NCI-H1092 (cell line): ENCODE results near the gene GABRG3.
A peak's percentile ranks its signal among the peaks of the same experiment; 100 is the strongest.

Experiments used
- DNase-seq: peaks from one replicate; lab custom pipeline; 2025; lab: John Stamatoyannopoulos, UW

Gene GABRG3

DNA sequence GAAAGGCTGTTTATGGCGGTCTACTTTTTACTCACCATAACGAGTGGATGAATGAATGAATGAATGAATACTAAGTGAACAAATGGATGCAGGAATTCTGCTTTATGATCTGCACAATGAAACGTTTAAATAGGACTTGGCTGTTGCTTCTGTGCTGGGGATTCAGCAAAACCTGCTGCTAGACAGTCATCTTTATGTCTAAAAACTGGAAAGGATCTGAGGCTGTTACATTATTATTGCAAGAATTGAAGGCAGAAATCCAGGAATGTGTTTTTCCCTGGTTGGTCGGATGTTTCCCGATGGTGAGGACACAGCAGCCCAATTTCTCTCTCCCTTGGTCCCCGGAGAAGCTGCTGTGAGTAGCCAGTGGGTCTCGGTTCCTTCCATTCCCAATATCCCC is 94.2 kb downstream of the GABRG3 start:
- no peak for DNase-seq

DNA sequence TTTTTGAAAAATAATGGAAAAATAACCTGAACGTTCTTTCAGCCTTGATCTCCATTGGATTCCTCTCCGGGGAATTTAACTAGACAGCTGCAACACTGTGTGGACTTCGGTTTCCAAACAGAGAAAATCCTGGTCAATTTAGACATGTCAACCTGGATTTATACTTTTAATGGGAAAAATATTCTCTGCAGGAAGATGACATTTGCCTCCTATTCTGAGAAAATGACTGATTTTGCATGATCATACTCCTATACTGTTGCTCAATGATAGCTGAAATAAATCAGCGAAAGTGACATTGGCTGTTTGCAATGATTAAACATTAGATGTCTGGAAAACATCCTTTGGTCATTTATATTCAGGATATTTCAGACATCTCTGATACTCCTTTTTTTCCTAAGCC is 94.8 kb downstream of the GABRG3 start:
- DNase-seq: no peak

DNA sequence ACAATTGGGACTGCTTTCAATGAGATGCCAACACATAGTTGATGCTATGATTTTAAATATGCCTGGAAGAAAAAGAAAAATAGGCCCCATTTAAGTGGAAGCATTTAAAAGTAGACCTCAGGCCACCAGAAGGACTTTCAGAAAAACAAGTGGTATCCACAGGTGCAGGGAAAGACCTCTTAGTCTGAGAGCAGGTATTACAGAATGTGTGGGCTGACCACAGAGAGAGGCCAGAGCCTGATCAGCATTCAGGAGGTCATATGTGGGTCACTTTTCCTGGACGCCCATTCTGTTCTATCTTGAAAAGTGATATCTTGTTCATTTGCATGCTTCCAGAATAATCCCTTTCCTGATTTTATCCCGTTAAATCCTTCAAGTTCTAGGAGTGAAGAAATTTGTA is 95.5 kb downstream of the GABRG3 start:
- DNase-seq: no peak

DNA sequence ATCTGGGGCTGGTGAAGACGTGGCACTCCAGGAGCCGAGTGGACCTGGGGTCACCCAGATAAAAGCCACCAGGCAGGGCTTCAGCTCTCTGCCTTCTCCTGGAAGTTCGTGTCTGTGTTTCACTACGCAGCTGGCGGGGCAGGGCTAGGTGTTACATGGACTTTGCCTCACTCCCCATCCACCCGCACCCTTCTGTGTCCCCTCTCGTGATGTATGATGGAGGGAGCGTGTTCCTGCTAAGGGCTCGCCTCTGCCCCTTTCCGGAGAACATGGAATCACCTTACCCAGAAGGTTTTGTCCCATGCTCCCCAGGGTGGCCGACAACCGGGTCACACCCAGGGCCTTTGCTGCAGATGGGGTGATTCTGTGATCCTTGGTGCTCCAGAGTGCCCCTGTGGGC is 96.2 kb downstream of the GABRG3 start:
- DNase-seq: no peak

DNA sequence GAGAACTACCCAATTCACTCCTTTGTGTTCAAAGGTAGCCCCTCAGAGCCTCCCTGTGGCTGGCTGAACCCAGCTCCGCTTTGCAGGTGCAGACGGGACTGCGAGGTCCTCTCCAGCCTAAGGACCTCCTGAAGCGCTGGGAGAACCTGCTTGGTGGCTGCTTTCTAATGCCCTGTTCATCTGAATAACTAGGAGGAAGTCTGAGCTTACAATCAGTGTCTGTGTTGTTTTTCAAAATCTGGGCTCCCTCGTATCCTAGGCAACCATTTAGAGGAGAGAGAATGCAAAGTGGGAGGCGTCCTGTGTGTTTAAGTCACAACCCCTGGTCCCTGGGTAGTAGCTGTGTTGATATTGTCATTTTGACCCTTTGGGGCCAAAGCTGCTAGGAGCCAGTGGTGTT is 99.9 kb downstream of the GABRG3 start:
- DNase-seq: no peak

DNA sequence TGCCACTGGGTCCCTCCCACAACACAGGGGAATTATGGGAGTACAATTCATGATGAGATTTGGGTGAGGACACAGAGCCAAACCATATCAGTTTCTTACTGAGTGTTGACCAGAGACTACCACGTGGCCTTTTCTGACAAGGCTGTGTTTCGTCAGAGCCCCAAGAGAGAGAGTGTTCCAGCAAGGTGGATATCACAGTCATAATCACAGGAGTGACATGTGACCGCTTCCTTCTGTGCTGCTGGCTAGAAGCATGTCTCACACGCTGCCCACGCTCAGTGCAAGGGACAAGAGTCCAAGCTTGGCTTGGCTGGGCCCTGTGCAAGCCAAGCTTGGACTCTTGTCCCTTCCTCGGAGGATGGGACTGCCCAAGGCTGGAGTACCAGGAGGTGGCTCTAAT is 103.2 kb downstream of the GABRG3 start:
- DNase-seq: no peak

DNA sequence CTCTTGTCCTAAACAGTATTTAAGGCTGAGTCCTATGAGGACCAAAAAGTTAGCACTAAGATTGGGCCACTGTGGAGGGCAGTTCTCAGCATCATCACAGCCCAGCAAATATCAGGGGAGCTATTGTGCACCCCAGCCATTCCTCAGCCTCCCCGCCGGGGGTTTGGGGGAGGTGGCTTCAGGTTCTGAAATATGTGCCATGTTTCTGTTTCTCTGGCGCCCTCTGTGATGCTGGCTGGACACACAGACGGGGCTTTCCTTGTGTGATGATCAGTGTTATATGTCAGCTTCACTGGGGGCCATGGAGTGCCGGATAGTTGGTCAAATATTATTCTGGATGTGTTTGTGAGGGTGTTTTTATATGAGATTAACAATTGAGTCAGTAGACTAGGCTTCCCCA is 106.8 kb downstream of the GABRG3 start:
- DNase-seq: no peak

DNA sequence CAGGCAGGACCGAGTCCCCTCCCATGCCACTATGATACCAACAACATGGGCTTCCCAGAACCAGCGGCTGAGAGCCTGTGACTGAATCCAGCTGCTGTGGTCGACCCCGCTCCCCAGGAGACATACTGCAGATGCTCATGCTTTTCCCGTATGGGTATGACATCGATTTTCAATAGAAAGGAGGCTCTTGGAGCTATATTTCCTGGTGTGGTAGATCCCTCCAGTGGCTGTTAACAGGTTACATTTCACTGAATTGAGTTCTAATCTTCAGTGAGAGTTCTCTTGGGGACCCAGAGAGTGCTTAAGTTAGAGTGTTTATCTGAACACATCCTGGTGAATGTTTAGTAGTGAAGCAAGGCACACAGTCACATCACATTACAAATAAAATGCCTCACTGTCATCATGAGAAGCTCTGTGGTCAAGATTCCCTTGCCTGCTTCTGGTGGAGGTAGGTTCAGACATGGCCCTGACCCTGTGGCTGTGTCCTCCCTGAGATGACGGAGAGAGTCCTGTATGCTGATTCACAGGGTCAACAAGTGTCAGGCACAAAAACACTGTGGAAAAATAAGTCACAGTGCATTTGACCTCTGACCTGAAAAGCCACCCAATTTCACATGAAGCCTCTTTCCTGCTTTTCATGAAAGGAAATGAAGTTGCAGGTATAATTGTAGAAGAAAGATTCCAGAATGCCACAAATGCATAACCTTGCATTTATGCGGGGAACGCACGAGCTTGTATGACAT is 110.9 kb downstream of the GABRG3 start:
- no peak for DNase-seq

DNA sequence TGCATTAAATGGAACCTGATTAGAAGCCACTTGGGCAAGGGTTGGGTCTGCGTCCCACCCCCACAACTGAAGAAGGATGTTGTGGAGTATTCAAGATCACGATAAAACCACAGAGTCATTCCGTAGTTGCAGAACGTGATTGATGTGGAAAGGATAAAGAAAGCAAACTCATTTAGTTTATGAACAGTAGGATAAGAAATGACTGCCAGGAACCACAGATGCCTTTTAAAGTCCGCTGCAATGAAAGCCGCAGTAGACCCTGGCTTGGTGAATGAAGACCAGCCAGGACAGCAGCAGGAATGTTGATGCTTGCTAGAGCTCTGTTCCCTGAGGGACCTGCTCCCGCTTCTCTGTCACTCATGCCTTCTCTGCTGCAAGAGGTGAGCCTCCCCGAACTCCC is 111.5 kb downstream of the GABRG3 start:
- DNase-seq: no peak

DNA sequence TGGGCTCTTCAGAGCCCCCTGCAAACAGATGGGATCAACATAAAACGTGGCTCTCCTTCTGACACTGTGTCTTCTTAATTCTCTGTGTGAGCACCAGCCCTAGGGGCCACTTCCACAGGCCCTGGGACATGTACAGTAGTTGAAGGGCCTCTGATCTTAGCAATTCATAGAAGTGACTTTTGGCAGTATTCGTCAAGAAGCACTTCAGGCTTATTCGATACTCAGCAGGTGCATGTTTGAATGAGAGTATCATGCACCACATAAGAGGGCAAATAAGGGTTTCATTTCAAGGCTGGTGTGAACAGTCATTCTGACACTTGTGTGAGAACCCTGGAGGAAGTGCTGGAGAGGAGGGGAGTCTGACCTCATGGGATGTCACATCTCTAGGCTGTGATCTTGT is 113.9 kb downstream of the GABRG3 start:
- peak; percentile 11 for DNase-seq

DNA sequence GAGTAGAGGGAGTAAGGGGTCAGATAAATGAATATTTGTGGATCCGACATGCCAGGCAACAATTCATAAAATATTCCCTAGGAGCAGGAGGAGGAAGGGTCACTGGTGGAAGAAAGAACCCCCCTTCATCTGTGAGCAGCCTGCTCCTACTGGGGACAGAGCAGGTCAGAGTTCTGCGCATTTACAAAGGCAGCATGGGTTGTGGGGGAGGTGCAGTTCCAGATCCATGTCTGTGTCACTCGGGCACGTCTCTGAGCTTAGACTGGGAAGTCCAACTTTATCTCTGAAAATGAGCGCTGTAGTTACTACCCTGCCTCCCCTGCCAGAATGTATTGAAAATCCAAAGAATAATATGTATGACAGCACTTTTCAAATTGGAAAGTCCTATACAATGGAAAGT is 115.2 kb downstream of the GABRG3 start:
- no peak for DNase-seq

DNA sequence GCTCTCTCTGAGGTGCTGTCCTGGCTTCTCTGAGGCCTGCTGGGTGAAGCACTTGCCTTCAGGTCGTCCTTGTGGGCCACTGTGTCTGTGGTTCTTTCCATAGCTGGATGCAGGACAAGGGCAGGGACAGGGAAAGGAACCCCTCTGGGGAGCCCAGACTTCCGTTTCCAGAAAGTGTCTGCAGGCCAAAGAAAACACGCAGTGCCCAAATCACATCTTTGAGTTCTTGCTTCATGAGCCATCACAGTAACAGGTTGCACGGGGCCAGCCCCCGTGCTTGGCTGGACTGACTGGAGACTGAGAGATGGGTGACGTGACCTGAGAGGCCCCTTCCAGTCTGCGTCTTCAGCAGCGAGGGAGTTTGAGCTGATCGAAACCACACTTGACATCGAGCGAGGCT is 115.8 kb downstream of the GABRG3 start:
- no peak for DNase-seq

DNA sequence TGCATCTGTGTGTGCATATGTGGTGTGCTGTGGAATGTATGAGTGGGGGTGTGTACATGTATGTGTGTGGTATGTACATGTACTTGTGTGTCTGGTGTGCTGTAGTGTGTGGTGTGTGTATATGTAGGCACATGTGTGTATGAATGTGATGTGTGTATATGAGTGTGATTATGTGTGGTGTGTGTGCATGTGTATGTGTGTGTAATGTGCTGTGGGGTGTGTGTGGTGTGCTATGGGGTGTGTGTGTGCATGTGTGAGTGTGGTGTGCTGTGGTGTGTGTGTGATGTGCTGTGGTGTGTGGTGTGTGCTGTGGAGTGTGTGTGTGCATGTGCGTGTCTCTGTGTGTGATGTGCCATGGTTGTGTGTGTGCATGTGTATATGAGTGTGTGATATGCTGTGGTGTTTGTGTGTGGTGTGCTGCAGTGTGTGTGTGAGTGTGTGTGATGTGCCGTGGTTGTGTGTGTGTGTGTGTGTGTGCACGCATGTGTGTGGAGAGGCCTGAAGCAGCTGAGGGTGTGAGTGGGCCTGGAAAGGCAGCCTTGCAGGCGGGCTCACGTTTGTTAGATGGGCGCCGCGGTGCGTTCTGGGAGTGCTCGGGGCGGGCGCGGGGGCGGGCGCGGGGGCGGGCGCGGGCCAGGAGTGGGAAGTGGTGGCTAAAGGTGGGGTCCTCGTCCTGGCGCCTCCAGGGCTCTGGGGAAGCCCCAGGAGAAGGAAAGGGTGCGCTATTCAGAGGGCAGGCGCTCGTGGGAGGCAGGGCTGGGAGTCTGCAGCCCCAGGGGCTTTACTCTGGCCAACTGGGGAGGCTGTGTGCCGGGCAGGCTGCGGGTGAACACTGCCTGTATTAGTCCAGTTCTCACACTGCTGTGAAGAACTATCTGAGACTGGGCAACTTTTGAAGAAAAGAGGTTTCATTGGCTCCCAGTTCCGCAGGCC is 116.9 kb downstream of the GABRG3 start:
- DNase-seq: no peak

DNA sequence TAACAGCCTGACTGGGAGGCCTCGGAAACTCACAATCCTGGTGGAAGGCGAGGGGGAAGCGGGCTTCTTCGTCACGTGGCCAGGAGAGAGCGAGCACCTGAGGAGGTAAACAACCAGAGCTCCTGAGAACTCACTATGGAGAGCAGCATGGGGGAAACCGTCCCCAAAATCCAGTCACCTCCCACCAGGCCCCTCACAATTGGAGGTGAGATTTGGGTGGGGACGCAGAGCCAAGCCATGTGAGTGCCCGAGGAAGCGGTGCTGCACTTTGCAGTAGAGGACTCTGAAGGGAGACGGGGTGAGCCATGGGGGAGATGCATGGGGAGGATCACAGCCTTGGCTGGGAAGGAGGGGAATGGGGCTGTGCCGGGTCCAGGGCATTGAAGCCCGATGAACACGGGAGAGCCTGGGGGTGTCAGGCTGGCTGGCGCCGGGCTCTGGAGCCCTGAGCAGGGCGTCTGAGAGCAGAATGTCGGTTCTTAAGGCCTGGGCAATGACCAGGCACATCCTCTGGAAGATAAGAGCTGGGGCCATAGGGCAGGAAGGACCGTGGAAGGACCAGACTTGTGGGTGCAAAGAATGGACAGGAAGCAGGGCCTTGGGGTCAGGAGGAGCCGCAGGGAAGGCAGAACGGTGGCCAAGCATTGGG is 117.7 kb downstream of the GABRG3 start:
- no peak for DNase-seq

DNA sequence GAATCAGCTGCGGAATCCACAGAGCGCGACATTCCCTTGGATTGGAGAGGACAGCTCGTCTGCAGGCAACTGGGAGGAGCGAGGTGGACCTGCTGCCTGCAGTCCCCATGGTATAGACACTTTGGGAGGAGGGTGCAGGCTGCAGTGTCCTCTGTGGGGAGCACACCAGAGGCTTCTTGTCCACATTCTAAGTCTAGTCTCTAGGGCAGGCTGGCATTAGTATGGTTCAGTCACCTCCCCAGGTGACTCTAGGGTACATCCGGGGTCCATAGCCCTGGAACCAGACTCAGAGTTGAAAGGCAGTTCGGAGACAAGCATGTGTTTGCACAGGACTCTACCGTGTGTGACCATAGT is 118.2 kb downstream of the GABRG3 start:
- DNase-seq: no peak

DNA sequence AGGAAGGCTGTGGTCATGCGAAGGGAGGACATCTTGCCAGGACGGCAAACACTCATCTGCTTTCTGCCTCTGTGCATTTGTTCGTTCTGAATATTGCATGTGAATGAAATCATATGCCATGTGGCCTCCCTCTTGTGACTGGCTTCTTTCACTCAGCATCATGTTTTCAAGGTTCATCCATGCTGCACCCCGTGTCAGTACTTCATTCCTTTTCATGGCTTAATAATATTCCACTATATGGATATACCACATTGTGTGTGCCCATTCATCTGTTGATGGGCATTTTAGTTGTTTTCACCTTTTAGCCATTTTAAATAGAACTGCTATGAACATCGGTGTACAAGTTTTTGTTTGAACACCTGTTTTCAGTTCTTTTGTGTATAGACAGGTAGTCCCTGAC is 118.7 kb downstream of the GABRG3 start:
- no peak for DNase-seq

DNA sequence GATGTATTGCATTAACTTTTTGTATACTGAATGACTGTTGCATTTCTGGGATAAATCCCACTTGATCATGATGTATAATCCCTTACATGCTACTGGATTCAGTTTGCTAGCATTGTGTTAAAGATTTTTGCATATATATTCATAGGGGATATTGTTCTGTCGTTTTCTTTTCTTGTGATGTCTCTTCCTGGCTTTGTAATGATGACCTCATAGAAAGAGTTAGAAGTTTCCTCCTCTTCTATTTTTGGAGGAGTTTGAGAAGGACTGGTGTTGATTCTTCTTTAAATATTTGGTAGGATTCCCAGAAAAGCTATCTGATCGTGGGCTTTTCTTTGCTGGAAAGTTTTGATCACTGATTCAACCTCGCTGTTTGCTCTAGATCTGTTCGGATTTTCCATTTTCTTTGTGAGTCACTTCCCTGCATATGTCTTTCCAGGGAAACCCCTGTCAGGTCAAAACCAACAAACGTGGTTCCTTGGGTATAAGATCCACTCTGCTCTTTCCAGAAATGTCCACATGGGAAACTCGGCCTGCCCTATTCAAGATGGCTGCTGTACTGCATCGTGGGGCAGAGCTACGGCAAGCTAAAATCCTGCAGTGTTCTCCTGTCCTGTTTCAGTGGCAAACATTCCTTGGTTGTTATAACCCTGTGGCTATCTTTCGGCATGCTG is 120.4 kb downstream of the GABRG3 start:
- DNase-seq: no peak

DNA sequence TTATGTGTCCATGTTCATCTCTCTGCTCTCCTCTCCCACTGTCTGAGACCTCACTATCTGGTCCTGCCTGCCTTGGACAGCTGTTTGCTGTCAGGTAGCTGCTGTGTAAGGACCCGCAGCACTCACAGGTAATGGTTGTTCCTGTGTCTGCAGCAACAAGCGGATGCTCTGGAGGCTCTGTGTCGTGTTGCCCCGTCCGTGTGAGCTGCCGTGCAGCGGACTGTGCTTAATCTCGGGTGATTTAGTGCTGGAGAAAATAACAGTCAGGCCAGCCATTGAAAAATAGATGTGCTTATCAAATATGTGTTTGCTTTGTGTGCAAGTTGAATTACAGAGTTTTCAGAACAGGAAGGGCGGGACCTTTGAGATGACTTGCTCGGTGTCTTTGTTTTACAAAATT is 121.4 kb downstream of the GABRG3 start:
- no peak for DNase-seq

DNA sequence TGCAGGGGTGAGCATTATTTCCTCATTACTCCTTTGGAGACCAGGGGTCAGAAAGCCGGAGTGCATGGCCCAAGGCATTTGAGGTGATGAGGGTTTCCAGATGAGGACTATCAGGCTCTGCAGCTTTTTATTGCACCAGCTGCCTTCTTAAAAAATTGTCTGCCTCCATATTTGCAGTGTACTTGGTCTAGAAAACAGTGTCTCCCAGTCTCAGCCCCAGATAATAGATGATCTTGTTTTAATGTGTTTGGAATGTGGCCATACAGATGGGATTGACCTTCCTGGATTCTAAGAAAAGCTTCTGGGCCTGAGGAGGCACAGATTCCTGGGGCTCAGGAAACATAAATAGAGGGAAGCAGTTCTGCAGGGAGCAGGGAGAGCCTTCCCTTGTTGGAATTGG is 123.3 kb downstream of the GABRG3 start:
- no peak for DNase-seq

DNA sequence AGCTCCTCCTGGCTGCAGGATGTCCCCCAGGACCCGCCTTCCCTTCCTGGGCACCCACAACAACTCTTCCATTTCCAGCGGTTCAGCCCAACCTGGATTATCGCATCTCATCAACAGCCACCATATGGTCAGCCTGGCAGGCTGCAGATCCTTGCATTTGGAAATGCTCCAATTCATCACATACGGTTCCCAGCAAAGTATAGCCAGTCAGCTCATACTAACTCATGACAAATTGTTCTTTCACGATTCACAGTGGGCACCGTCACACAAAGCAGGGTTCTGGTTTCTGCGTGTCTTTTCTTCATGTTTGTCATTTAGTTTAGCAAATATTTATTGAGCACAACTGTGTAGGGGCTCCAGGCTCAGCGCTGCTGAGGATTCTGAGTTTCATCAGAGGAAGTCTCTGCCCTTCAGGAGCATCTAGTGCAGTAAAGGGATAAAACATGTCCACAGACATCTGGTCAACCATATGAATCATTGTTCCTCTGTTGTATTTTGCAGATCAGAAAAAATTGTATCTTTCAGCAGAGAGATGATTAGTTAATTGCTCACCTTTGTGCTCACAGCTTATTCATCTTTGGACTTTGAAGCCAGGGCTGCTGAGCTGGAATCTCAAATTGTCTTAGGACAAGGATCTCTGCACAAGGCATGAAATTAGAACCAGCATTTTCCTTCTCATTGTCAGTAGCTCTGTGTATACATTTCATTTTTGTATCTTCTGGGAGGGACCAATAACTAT is 125.1 kb downstream of the GABRG3 start:
- no peak for DNase-seq

DNA sequence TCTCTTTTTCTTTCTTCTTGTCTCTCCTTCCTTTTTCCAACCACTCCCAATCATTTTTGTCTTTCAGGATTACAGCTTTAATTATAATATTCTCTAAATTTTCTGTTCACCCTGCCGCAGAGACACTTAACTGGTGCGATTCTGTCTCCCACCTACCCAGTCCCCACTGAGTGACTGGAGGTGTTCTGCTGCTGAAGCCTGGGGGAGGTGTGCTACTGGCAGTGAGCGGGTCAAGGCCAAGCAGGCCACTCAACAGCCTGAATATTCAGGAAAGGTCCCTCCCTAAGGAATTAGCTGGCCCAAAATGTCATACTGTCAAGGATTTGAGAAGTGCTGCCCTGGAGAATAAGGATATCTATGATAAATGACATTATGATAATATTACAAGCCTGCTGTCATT is 126.5 kb downstream of the GABRG3 start:
- DNase-seq: no peak

DNA sequence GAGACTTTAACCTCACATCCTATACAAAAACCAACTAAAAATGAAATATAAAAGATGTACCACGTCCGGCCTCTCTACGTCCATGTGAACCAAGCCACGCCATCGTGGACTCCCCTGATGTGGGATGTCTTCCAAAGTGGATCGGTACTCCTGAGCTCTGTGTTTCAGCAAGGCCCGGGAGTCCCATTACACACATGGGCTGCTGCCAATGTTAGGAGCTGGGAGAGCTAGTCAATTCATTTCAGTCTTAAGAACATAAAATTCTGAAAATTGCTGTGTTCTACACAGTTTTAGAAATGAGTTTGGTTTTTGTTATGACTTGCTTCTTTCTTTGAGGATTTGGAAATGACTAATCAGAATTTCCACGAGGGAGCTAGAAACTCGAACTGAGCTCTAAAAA is 131.0 kb downstream of the GABRG3 start:
- no peak for DNase-seq
